WTC11 (cell line): ENCODE measurements around the gene B3GALT5. TPM values are rescaled to one million over a fixed set of nuclear protein-coding genes. Genes with fewer than 3 reads are reported as not detected.

Experiments
- ATAC-seq: fragments of 200-7000 bp; cut with Tn5 transposase; 2 replicates; pipeline ENCODE4 v1.10.0; 2021; ENCODE audit warnings: mild to moderate bottlenecking, moderate library complexity
- CTCF ChIA-PET: fragments of 300-600 bp; sonication (Branson Sonifier 250); formaldehyde crosslinking; loops from one replicate; lab custom pipeline; 2021; ENCODE audit warnings: antibody characterized with exemption; lab: Charles Lee
- POLR2A ChIA-PET: fragments of 350-600 bp; sonication (Branson Sonifier 250); formaldehyde crosslinking; loops from one replicate; lab custom pipeline; 2021; ENCODE audit warnings: antibody characterized with exemption; lab: Charles Lee
- DNase-seq: peaks from one replicate; pipeline ENCODE4 v3.0.0; 2021; ENCODE audit warnings: low spot score
- H3K27ac Mint-ChIP-seq: 2 replicates; pipeline ENCODE4 v1.8.0; 2021; ENCODE audit warnings: mixed read lengths
- H3K27me3 Mint-ChIP-seq: 2 replicates; pipeline ENCODE4 v1.8.0; 2021; ENCODE audit warnings: low read depth, mild to moderate bottlenecking, moderate library complexity, mixed read lengths
- H3K36me3 Mint-ChIP-seq: 2 replicates; pipeline ENCODE4 v1.8.0; 2021; ENCODE audit warnings: mixed read lengths
- H3K4me1 Mint-ChIP-seq: 2 replicates; pipeline ENCODE4 v1.8.0; 2022; ENCODE audit warnings: mixed read lengths
- H3K4me3 Mint-ChIP-seq: 2 replicates; pipeline ENCODE4 v1.8.0; 2021; ENCODE audit warnings: mild to moderate bottlenecking, moderate library complexity, mixed read lengths
- H3K9me3 Mint-ChIP-seq: 2 replicates; pipeline ENCODE4 v1.8.0; 2021; ENCODE audit warnings: mixed read lengths
- AR ChIP-seq: fragments of 250-450 bp; sonication (Bioruptor Pico); IDR thresholded peaks from 2 replicates; pipeline ENCODE4 v1.9.0; 2021; ENCODE audit warnings: mild to moderate bottlenecking
- ATF3 ChIP-seq: sonication (generic); formaldehyde crosslinking; conservative IDR thresholded peaks from 2 replicates; pipeline ENCODE4 v1.8.1; 2022; ENCODE audit warnings: mild to moderate bottlenecking, missing genetic modification reagents
- FOXK1 ChIP-seq: sonication (generic); formaldehyde crosslinking; IDR thresholded peaks from 2 replicates; pipeline ENCODE4 v1.8.0; 2022; ENCODE audit warnings: mild to moderate bottlenecking, moderate library complexity, missing genetic modification reagents
- FOXP1 ChIP-seq: sonication (generic); formaldehyde crosslinking; IDR thresholded peaks from 2 replicates; pipeline ENCODE4 v1.8.0; 2022; ENCODE audit warnings: missing genetic modification reagents, mild to moderate bottlenecking, moderate library complexity, borderline replicate concordance
- GABPB1 ChIP-seq: sonication (generic); formaldehyde crosslinking; IDR thresholded peaks from 2 replicates; pipeline ENCODE4 v1.8.1; 2023; ENCODE audit warnings: mild to moderate bottlenecking, missing genetic modification reagents
- JAZF1 ChIP-seq: fragments of 250-450 bp; sonication (Bioruptor Pico); IDR thresholded peaks from 2 replicates; pipeline ENCODE4 v1.9.0; 2021; ENCODE audit warnings: moderate library complexity, mild to moderate bottlenecking, inconsistent platforms
- JUN ChIP-seq: sonication (generic); formaldehyde crosslinking; IDR thresholded peaks from 2 replicates; pipeline ENCODE4 v1.8.0; 2023; ENCODE audit warnings: mild to moderate bottlenecking, missing genetic modification reagents
- NFATC4 ChIP-seq: fragments of 250-450 bp; sonication (Bioruptor Pico); IDR thresholded peaks from 2 replicates; pipeline ENCODE4 v1.9.0; 2021; ENCODE audit warnings: mild to moderate bottlenecking
- NFE2L1 ChIP-seq: sonication (generic); formaldehyde crosslinking; IDR thresholded peaks from 2 replicates; pipeline ENCODE4 v1.8.1; 2023; ENCODE audit warnings: missing genetic modification reagents
- TEAD4 ChIP-seq: sonication (generic); formaldehyde crosslinking; IDR thresholded peaks from 2 replicates; pipeline ENCODE4 v1.8.0; 2022; ENCODE audit warnings: mild to moderate bottlenecking, missing genetic modification reagents
- USF1 ChIP-seq: sonication (generic); formaldehyde crosslinking; IDR thresholded peaks from 2 replicates; pipeline ENCODE4 v1.8.0; 2022; ENCODE audit warnings: mild to moderate bottlenecking, missing genetic modification reagents
- USF2 ChIP-seq: sonication (generic); formaldehyde crosslinking; IDR thresholded peaks from 2 replicates; pipeline ENCODE4 v1.8.1; 2023; ENCODE audit warnings: mild to moderate bottlenecking, missing genetic modification reagents, moderate library complexity
- ZNF317 ChIP-seq: sonication (generic); formaldehyde crosslinking; IDR thresholded peaks from 2 replicates; pipeline ENCODE4 v1.8.1; 2023; ENCODE audit warnings: low read depth, mild to moderate bottlenecking, moderate library complexity, missing genetic modification reagents, borderline replicate concordance
- ZNF425 ChIP-seq: fragments of 250-450 bp; sonication (Bioruptor Pico); conservative IDR thresholded peaks from 2 replicates; pipeline ENCODE4 v1.9.0; 2021; ENCODE audit warnings: mild to moderate bottlenecking
- total RNA-seq: library from RNA; stranded (reverse); gene quantifications from 3 replicates; pipeline ENCODE4 v1.2.3, GENCODE V29; 2021

Gene B3GALT5
- total RNA-seq, 1 experiment from 2014 or later, result 25.8 TPM

- no peak for TF ChIP-seq ZNF425 (CRISPR knock-in tag)
- TF ChIP-seq, all 79 proteins: peak for 0
These were observed 44.4 kb upstream of the B3GALT5 start (continued) for GRCh38 chr21:39568361-39568760.

- ATAC-seq, result no peak
- H3K4me3 Mint-ChIP-seq, result no peak overlapping the region
- H3K9me3 Mint-ChIP-seq, result peaks cover 27% of the 10 kb centered on the region
- peaks cover 38% of the 10 kb centered on the region for H3K4me1 Mint-ChIP-seq
- H3K36me3 Mint-ChIP-seq, result peaks cover 12% of the 10 kb centered on the region; the same call in 1 of the 2 replicates
- POLR2A ChIA-PET, result interaction anchor here (0.8 kb wide), 1 partner anchor 213 kb away, joined by 3 read pairs; no protein-coding TSS in a partner anchor
- TF ChIP-seq NFE2L1 (CRISPR knock-in tag) (no peak), ATF3 (CRISPR knock-in tag) (no peak), JUN (CRISPR knock-in tag) (no peak), FOXP1 (CRISPR knock-in tag) (no peak), TEAD4 (no peak), GABPB1 (CRISPR knock-in tag) (no peak), AR (CRISPR knock-in tag) (no peak), JAZF1 (CRISPR knock-in tag) (no peak)
- CTCF ChIA-PET, result no interaction called here
- no peak overlapping the region for H3K27ac Mint-ChIP-seq
- DNase-seq, result no peak
- no peaks in the 10 kb centered on the region for H3K27me3 Mint-ChIP-seq
These were observed 37.0 kb upstream of the B3GALT5 start for GRCh38 chr21:39575775-39576174.

GRCh38 chr21:39576518-39577128 is 36.1 kb upstream of the B3GALT5 start:
- TF ChIP-seq ZNF317 (CRISPR knock-in tag) (peak; percentile 70), NFATC4 (no peak)
- Mint-ChIP-seq H3K27ac (no peak overlapping the region), H3K36me3 (peaks cover 12% of the 10 kb centered on the region; the same call in 1 of the 2 replicates), H3K4me3 (no peak overlapping the region), H3K4me1 (peaks cover 38% of the 10 kb centered on the region), H3K27me3 (no peaks in the 10 kb centered on the region), H3K9me3 (peaks cover 29% of the 10 kb centered on the region)
- peak; percentile 17; the same call in 1 of the 2 replicates for ATAC-seq
- POLR2A ChIA-PET, result interaction anchor here (0.5 kb wide), 2 partner anchors 44 to 273 kb away, joined by 3 read pairs; no protein-coding TSS in a partner anchor
- no peak for DNase-seq
- CTCF ChIA-PET, result no interaction called here

GRCh38 chr21:39579734-39580332 is 32.9 kb upstream of the B3GALT5 start:
- H3K27ac Mint-ChIP-seq, result no peak overlapping the region
- peaks cover 16% of the 10 kb centered on the region for H3K9me3 Mint-ChIP-seq
- ChIA-PET CTCF (no interaction called here), POLR2A (no interaction called here)
- H3K4me1 Mint-ChIP-seq, result peaks cover 38% of the 10 kb centered on the region
- DNase-seq, result no peak
- no peak overlapping the region for H3K4me3 Mint-ChIP-seq
- ATAC-seq, result no peak
- no peaks in the 10 kb centered on the region for H3K27me3 Mint-ChIP-seq
- H3K36me3 Mint-ChIP-seq, result peaks cover 9% of the 10 kb centered on the region; the same call in 1 of the 2 replicates
- TF ChIP-seq FOXK1 (CRISPR knock-in tag) (no peak), USF1 (0 out of 2 replicates have a peak, but pooled peaks have one; percentile 28), USF2 (CRISPR knock-in tag) (peak; percentile 38)
